Astrocyte of the spinal cord (primary cell): ENCODE measurements around the gene ZNF831.

Source experiments
- DNase-seq: peaks from one replicate; pipeline ENCODE4 v3.0.0; 2011; ENCODE audit warnings: low read depth, low spot score
- H3K4me3 ChIP-seq: 2 replicates; pipeline ENCODE4 v1.5.1; 2011; ENCODE audit warnings: low read depth, mild to moderate bottlenecking, low read length, moderate library complexity
- CTCF ChIP-seq: IDR thresholded peaks from 2 replicates; pipeline ENCODE4 v1.5.1; 2012; ENCODE audit warnings: low read depth, mild to moderate bottlenecking, low read length, inconsistent platforms
- in situ Hi-C: cut with HindIII; loops from 2 replicates; pipeline ENCODE4 v1.10.0; 2017; ENCODE audit warnings: low sequenced_read_pairs

ZNF831 gene

DNA sequence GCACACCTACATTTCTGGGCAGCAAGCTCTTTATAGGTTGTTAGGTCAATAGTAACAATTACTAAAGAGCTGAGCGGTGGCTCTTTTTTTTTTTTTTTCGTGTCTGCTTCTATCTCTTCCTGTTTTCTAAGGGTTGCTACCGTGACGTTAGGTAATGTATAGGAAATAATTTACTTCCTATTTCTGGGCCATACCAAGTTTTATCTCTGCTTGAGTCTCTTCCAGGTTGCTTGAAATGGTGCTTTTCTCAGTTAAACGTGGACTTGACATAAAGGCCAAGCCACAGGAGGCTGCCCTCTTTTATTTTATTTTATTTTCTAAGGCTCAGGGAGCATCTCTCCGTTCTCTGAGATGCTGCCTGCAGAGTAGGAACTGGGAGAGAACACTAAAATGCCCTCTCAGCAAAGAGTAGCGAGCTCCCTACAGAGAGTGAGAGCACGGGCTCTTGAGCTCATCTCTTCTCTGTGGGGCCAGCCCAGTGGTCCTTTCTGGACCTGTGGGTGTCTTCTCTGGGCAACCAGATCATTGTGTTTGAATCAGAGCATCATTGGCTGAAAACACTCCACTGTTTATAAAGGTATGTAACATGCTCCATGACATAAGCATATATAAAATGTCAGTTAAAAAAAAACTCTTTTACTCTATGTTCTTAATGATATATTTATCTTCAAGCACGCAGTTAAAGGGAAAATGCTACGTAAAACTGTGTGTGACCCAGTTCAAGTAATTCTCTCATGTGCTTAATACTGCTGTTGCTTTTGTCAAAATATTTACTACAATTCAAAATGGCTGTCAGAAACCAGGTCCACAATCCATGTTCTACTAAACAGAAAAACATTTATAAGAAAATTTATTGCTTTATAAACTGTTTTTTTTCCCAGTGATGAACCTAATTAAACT is at the start of gene ZNF831:
TSS of gene ZNF831 (plus strand) at position 191 of the 900 bp plus-strand sequence. CDS start 27,199 bp downstream, outside the sequence.
- in situ Hi-C loops = no loop called here
- no peak for TF ChIP-seq CTCF
- no peak for DNase-seq
- H3K4me3 ChIP-seq = no peak within 1 kb of the TSS

- in situ Hi-C loops = no loop called here
- DNase-seq = no peak
- no peak for TF ChIP-seq CTCF
- no peak overlapping the region for H3K4me3 ChIP-seq
Measured at GRCh38 chr20:59117526-59117925, 46.1 kb upstream of the ZNF831 start.

DNA sequence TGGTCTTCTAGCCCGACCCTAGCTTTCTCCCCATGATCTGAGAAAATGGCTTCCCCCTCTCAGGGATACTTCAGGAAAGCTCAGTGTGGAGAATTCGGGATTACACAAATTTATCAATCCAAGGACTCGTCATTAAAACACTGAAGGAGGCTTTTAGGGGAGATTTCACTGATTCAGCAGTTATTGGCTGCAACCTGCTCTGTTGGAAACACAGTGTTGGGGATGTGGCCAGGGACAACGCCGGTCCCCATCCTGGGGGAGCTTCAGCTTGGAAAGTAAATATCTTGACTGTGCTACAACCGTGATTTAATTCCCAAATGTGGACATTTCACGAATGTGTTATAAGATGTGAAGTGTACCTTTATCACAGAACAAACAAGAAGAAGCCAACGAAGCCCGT is 44.8 kb upstream of the ZNF831 start:
- H3K4me3 ChIP-seq = no peak overlapping the region
- in situ Hi-C loops = no loop called here
- TF ChIP-seq CTCF = no peak
- DNase-seq = no peak

- no peak for DNase-seq
- in situ Hi-C loops = no loop called here
- H3K4me3 ChIP-seq = no peak overlapping the region
- TF ChIP-seq CTCF = no peak
Measured at GRCh38 chr20:59120491-59120890, 43.1 kb upstream of the ZNF831 start.

GRCh38 chr20:59120919-59121318 is 42.7 kb upstream of the ZNF831 start:
- H3K4me3 ChIP-seq = no peak overlapping the region
- in situ Hi-C loops = no loop called here
- DNase-seq = no peak
- TF ChIP-seq CTCF = no peak

GRCh38 chr20:59121714-59122565 is 41.7 kb upstream of the ZNF831 start:
- in situ Hi-C loops = no loop called here
- TF ChIP-seq CTCF = no peak
- H3K4me3 ChIP-seq = no peak overlapping the region
- DNase-seq = no peak
